Skin of body (tissue), 2 donors: ENCODE measurements around the gene CMTM4. TPM values are rescaled to one million over a fixed set of nuclear protein-coding genes. Genes with fewer than 3 reads are reported as not detected.
"Not testable (repeated sequence)": the region's sequence is repeated elsewhere in the genome, so short reads cannot be mapped to it uniquely, and the experiment has no call there.

Experiments
- DNase-seq: peaks from one replicate; lab custom pipeline; 2025; lab: John Stamatoyannopoulos, UW
- total RNA-seq: library from RNA; depleted of rRNA; stranded (reverse); fragments of >200 nt; gene quantifications from one replicate; pipeline ENCODE4 v1.2.3, GENCODE V29; 2014

Gene CMTM4
- total RNA-seq, 1 donor from 2014 or later, result 18.7 TPM

DNA sequence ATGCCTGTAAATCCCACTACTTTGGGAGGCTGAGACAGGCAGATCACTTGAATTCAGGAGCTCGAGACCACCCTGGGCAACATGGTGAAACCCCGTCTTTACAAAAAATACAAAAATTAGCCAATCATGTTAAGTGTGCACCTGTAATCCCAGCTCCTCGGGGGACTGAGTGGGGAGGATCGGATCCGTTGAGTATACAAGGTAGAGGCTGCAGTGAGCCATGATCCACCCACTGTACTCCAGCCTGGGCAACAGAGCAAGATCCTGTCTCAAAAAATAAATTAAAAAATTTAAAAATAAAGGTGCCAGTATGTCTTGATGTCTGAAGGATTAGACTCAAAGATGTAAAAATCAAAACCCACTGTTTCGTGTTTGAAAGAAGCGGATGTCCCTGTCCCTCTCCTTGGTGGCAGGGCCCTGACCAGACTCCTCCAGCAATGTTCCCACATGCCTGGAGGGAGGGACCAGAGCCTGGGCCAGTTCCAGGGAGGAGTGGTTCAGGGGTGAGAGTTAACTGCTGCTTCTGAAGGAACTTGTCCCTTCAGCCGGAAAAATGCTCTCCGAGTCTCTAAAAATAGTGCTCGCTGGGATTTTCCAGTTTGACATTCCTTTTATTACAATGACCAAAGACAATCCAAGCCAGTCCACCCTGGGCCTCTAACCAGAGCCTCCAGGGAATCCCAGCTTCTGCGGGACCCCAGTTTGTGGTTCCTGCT is 9.4 kb upstream of the CMTM4 start:
- no peak for DNase-seq

DNA sequence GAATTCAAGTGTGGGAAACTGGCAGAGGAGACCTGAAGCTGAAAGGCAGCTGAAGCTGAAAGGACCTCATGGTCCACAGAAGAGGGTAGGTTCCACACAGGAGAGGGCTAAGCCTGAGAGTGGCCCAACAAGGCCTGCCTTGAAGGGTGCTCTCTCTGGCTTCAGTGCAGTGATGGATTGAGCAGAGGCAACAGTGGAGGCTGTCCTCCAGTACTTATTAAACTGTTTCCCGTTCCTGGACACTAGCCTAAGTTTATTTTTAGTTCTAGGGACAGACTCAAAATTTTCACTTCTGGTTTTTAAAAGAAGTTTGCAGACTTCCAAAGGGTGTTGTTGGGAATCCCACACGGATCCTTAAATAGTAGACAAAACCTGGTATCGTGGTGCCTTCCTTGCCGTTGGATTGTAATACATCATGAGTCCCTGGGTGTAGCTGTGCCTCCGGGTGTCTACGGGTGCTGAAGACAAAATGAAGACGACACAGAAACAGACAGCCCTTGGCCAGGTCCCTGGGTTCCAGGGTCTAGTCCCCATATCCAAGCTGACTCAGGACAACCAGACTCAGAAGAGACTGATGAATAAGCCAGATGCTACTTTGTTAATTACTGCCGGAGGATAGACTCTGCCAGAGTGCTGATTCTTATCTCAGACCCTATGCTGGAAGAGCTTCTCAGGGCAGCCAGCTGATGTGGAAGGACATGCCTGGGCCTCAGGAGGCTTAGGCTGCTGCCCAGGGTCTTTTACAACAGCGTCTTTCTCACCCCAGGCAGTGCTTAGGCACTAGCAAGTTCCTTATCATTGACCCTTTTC is 7.1 kb upstream of the CMTM4 start:
- no peak for DNase-seq

DNA sequence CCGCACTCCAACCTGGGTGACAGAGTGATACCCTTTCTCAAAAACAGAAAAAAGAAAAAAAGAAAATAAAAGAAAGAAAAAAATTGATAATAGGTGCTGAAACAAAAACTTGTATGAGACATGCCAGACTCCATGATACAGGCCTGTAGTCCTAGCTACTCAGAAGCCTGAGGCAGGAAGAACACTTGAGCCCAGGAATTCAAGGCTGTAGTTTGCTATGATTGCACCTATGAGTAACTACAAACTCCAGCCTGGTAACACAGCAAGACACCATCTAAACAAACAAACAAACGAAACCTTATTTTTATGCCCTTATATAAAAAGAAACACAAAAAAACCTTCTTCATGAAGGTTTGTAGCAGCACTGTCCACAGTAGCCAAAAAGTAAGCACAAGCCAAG is 5.0 kb upstream of the CMTM4 start:
- no peak for DNase-seq

DNA sequence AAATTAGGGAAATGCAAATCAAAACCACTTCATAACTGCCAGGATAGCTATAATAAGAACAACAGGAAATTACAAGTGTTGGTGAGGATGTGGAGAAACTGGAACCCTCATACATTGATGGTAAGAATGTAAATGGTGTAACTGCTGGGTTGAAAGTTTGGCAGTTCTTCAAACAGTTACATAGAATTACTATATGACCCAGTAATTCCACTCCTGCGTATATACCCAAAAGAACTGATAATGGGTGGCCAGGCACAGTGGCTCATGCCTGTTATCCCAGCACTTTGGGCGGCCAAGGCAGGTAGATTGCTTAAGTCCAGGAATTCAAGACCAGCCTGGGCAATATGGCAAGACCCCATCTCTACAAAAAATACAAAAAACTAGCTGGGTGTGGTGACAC is 4.5 kb upstream of the CMTM4 start:
- no peak for DNase-seq

DNA sequence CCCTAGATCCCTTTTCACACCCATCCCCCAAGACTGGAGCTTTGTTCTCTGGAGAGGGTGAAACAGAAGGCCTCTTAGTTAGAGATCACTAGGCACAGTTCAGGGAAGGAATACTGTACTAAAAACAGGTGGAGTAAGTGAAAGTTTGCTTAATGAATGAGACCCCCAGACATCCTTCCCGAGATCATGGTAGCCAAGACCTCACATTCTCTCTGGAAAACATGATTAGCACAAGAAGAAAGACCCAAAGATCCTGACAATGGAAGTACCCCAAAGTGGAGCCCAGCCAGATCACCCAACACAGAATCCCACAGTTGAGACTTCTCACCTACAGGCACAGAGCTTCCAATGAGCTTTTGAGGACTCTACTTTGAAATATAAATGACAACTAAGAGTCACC is 3.4 kb upstream of the CMTM4 start:
- no peak for DNase-seq

DNA sequence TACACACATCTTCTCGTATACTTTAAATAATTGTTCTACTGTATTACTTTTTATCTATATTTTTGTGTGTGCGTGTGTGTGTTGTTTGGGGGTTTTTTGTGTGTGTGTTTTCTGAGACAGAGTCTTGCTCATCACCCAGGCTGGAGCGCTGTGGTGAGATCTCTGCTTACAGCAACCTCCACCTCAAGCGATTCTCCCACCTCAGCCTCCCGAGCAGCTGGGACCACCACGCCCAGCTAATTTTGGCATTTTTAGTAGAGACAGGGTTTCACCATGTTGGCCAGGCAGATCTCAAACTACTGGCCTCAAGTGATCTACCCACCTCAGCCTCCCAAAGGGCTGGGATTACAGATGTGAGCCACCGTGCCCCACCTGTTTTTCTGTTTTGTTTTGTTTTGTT is 1.5 kb upstream of the CMTM4 start:
- DNase-seq, result no peak

DNA sequence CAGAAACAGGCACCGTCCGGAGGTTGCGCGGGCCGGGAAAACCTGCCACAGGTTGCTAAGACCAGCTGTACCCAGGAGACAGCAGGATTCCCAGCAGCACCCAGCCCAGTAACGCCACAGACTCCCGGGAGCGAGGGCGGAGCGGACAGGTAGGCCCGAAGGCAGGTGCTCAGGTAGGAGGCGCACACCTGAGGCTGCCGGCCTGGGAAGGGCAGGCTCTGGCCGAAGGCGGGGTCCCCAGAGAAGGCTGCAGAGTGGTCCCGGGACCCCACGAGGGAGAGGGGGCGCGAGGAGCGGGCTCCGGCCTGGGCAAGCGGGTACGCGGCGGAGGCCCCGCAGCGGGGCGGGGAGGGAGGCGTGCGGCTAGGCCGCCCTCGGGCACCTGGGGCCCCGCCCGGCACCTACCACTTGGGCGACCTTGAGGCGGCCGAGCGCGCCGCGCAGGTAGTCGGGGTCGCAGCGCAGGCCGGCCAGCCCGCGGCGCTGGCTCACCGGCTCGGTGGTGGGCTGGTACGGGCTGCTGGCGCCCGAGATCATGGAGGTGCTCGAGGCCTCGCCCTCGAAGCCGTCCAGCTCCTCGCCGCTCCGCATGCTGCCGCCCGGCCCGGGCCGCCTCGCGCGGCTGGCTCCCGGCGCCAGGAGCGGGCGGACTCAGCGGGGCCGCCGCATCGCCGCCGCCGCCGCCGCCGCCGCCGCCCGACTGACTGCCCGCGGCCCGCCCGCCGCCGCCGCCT is 441 bp downstream of the CMTM4 start:
- no peak for DNase-seq

DNA sequence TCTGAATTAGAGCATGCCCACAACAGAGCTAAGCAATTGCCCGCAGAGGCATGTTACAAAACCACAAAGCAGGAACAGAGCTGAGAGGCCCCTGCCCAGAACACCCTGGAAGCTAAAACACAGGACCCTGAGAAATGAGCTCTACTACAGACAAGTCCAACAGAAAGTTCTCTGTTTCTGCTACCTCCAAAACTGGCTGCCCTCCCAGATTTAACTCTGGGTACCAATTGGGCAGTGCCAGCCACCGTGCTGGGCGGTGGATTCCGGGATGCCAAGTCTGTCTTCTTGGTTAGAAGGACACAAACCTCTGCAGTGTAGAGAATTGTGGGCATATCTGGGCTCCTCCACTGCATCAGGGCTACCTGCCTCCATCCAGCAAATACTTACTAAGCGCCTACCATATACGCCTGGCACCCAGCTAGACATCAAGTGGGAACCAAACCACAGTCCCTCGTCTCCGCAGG is 1.0 kb downstream of the CMTM4 start:
- no peak for DNase-seq

DNA sequence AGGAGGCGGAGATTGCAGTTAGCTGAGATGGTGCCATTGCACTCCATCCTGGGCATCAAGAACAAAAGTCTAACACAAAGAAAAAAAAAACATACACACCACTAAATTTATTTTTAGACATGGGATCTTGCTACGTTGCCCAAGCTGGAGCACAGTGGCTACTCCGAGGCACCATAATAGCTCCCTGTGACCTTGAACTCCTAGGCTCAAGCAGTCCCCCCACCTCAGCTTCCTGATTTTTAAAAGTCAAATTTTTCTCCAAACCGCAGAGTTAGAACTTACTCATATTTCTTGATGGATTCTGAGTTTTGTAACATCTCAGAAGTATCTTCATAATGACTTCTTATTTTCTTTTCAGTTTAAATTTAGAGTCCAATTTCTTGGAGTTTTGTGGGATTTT is 3.4 kb downstream of the CMTM4 start:
- DNase-seq, result no peak

DNA sequence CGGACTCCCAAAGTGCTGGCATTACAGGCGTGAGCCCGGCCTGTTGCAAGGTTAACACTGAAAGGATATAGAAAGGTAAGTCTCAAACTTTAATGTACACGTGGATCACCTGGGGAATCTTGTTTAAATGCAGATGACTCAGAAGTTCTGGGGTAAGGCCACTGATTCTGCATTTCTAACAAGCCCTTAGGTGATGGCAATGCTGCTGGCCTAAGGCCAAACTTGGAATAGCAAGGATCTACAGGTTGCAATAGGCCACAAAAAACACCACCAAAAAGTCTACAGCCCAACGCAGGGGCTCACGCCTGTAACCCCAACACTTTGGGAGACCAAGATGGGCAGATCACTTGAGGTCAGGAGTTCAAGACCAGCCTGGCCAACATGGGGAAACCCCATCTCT is 4.2 kb downstream of the CMTM4 start:
- DNase-seq, result no peak

DNA sequence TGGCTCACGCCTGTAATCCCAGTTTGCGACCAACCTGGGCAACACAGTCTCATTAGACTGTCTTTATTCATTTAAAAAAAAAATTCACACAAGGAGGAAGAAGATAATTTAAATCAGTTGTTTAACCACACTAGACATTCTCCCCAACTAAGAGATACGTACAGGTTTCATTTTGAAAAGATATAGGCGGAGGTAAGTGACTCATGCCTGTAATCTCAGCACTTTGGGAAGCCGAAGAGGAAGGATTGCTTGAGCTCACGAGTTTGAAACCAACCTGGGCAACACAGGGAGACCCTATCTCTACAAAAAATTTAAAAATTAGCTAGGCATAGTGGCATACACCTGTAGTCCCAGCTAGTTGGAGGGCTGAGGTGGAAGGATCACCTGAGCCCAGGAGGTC is 5.3 kb downstream of the CMTM4 start:
- DNase-seq, result no peak

DNA sequence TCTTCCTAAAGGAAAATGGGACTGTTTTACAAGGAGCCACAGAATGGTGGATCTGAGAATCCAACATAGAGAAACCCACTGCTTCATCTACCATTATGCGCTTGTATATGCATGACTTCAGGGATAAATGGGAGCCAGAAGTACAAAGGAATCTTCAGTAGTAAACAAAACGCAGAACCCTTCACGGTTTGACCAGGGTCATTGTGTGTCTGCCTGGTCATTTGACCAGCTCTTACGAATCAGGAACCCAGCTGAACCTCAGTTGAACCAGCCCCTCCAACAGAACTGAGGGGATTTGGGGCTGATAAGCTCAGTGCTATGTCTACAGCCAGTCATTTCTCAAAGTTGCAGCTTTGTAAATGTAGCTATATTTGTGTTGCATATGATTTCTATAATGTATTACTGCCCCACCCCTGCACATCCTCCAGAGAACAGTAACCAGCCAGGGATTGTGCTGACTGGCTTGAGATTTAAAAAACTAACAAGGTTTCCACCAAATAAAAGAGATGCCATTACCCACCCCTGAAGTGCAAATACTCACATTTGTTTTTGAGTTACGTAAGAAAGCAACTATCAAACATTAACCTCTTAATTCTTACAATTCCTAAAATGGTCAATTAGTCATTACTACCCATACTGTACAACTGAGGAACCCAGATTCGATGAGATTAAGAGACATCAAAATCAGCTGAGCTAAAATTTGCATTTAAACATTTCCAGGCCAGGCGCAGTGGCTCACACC is 6.3 kb downstream of the CMTM4 start:
- no peak for DNase-seq

DNA sequence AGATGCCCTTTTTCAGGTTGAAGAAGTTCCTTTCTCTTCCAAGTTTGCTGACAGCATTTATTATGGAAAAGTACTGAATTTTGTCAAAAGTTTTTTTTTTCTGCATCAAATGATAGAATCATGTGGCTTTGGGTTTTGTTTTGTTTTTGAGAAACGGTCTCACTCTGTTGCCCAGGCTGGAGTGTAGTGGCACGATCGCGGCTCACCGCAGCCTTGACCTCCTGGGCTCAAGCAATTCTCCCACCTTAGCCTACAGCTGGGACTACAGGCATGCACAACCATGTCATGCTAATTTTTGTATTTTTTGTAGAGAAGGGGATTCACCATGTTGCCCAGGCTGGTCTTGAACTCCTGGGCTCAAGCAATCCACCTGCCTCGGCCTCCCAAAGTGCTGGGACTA is 7.3 kb downstream of the CMTM4 start:
- no peak for DNase-seq

DNA sequence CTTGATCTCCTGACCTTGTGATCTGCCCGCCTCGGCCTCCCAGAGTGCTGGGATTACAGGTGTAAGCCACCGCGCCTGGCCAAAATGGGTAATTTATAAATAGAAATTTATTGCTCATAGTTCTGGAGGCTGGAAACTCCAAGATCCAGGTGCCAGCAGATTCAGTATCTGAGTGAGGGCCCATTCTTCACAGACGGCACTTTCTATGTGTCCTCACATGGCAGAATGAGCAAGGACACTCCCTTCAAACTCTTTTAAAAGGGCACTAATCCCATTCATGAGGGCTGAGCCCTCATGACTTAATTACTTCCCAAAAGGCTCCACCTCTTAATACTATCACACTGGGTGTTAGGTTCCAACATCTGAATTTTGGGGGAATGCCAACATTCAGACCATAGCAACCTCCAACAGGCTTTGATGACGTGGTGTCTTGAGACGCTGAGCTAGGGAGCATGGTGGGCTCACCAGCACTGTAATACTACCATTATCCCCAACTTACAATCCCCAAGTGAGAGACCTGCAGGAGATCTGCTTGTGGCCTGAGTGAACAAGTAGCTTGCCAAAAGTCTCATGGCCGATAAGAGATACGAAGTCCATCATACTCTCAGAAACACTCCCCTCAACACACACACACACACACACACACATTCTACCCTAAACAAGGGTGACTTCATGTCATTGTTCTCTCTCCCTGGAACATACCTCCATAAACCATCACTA is 8.5 kb downstream of the CMTM4 start:
- DNase-seq, result no peak

DNA sequence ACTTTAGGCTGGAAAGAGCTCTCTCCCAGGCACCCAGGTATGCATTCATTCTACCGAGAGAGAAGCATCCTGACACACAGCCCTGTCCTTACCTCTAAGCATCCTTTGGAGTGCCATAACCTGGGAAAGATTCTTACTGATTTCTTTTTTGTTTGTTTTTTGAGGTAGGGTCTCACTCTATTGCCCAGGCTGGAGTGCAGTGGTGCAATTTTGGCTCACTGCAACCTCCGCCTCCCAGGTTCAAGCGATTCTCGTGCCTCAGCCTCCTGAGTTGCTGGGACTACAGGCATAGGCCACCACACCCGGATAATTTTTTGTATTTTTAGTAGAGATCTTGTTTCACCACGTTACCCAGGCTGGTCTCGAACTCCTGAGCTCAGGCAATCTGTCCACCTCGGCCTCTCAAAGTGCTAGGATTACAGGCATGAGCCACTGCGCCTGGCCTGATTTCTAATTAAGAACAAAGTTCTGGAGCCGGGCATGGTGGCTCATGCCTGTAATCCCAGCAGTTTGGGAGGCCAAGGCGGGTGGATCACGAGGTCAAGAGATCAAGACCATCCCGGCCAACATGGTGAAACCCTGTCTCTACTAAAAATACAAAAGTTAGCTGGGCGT is 10.9 kb downstream of the CMTM4 start:
- not testable (repeated sequence) for DNase-seq

DNA sequence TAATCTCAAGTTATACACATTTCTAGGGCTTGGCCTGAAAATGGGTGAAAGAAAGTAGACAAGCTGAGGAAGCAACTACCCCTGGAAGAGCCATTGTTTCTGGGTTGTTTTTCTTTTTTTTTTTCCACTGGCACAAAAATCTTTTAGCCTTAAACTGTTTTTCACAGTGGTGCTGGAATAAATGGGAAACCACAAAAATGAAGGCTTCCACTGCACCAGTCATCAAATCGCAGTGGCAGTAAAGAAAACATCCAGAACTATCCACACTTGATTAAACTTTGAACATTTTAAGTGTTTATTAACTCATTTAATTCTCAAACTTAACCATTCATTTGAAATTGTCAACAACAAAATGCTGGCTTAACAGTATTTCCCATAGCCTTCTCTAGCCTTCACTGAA is 14.3 kb downstream of the CMTM4 start:
- DNase-seq, result no peak

DNA sequence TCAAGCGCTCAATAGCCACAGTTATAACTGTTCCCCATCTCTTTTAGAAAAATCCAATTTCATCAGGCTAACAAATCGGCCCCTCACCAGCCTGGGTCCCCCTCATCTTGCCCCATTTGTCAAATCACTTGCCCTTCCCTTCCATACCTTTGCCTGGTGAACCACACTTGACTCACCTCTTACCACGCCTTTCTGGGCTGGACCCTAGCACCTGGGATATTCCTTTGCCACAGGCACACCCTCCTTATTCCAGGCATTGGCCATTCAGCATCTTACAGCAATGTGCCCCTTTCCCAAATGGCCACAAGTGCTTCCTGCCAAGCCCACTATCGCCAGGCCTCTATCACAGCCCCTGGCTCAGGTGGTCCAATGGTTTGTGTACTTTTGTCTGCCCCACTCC is 14.9 kb downstream of the CMTM4 start:
- DNase-seq, result no peak

DNA sequence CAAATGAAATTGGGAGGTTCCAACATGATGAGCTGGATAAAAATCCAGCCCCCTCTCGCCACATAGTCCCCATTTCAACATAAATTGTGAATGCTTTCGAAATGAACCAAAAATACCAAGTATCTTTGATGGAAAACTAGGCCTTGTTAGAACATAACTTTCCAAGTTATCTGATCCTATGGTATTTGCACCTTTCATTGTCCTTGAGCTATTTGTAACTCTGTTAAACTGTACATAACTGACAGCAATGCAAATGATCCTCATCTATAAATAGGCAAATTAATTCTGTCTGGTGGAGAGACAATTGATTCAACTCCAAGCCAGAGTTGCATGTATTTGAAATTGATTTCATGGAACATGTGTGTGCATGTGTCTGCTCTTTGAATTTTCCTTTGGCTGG is 18.2 kb downstream of the CMTM4 start:
- peak; percentile 32 for DNase-seq

DNA sequence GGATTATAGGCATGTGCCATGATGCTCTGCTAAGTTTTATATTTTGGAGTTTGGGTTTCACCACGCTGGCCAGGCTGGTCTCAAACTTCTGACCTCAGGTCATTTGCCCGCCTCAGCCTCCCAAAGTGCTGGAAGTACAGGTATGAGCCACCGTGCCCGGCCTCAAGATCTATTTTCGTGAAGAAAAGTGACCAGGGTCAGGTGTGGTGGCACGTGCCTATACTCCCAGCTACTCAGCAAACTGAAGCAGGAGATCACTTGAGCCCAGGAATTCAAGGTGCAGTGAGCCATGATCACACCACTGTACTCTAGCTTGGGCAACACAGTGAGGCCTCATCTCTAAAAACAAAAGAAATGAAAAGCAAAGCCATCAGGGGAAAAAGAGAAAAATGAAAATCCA is 18.7 kb downstream of the CMTM4 start:
- DNase-seq, result no peak

DNA sequence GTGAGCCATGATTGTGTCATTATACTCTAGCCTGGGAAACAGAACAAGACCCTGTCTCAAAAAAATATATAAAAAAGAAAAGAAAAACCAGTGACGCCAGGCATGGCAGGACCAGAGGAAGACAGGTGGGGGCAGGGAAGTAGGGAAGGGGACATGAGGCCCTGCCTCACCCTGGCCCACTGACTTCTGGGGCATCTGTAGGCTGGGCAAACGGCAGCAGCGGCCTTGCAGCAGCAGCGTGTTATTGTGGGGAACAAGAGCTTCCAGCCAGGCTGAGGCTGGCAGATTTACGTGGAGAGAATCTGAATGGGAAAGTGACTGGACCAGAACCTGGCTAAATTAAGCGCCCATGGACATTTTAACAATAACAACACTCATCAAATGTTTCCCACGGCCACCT is 19.4 kb downstream of the CMTM4 start:
- no peak for DNase-seq

DNA sequence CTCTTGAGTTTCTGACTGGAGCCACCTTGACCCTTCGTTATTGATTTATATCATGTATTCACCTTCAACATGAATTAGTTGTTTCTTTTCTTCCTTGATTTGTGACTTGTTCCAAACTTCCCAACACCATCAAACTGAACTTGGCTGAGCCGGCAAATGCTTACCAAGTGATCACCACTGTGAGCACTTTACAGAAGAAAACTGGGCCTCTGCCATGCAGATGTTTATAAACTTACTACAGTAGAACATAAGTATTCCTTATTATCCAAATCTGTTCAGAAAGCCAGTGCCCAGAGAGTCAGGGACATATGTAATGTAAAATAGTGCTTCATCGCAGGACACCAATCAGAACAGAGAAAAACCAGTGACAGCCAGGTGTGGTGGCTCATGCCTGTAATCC is 19.9 kb downstream of the CMTM4 start:
- DNase-seq, result no peak
